ENCODE data around the gene IL17RD.
"Not testable (repeated sequence)": the region's sequence is repeated elsewhere in the genome, so short reads cannot be mapped to it uniquely, and the experiment has no call there.

Gene IL17RD

DNA sequence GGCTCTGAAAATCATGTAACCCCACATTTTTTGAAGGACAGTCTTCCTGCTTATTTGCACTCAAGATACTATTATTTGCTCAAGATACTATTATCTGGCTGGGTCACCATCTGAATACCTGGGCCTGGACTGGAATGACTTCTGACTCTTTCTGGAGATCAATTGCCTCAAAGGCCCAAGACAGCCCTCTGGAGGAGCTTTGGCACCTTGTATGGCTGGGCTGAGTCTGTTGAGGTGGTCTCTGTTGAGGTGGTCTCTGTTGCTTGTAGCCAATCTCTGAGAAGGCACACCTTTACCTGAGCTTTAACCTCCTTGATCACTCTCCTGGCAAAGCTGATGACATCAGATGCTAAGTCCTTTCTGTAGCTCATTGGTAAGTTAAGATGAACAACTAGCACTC, 71.7 kb downstream of the IL17RD start:
- no peak for DNase-seq (ENCODE audit: low read depth in 2 of 2)

- DNase-seq (ENCODE audit: low read depth in 2 of 2), result no peak
These were observed 73.5 kb downstream of the IL17RD start for GRCh38 chr3:57091521-57092273.

DNA sequence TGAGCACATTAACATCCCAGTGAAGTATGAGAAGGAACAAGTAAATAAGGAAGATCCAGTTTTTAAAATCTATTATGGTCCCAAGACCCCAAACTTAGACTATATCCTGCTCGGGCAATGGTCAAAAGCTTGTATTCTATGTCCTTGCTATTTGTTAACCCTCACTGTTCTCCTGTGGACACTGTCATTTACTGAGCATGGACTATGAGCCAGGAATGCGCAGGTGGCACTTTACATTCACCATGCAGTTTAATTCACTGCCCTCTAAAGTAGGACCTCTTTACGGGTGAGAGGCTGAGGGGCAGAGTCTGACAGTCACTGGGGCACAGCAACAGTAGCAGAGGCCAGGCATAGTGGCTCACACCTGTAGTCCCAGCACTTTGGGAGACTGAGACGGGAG, 76.1 kb downstream of the IL17RD start:
- no peak for DNase-seq (ENCODE audit: low read depth in 2 of 2)

DNA sequence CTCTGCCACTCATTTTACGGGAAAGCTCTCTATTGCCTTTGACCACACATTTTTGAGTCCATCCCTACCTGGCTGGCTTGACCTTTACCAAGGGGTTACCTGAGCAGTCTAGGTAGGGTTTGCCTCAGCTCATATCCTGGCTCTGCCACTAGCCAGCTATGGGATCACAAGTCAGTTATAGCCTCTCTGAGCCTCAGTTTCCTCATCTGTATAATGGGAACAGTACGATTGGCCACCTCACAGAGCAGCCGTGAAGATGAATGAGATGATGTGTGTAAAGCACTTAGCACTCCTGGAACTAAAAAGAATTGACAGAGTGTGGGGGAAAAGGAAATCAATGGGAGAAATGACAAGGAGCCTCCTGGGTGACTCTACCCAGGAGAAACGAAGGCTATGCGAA, 76.7 kb downstream of the IL17RD start:
- DNase-seq (ENCODE audit: low read depth in 2 of 2), result no peak

DNA sequence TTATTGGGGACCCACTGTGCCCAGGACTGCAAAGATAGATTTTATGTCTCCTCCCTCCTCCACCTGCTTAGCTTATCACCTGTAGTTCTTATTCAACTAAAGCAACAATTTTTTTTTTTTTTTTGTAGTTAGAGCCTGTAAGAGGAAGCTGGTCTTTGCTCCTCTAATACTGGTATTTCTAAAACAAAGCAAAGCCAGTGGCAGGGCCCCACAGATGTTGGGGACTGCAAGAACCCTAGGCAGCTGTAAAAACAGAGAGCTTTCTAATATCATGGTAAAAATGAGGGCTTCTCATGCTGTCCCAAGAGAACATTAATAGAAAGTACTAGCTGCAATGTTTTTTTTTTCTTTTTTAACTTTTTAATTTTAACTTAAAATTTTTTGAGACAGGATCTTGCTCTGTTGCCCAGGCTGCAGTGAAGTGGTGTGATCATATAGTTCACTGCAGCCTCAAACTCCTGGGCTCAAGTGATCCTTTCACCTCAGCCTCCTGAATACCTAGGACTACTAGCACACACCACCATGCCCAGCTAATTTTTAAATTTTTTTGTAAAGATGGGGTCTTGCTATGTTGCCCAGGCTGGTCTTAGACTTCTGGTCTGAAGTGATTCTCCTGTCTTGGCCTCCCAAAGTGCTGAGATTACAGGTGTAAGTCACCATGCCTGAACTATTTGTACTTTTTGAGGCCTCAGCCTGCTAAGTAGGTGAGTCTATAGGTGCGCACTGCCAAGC, 77.6 kb downstream of the IL17RD start:
- no peak for DNase-seq (ENCODE audit: low read depth in 2 of 2)

DNA sequence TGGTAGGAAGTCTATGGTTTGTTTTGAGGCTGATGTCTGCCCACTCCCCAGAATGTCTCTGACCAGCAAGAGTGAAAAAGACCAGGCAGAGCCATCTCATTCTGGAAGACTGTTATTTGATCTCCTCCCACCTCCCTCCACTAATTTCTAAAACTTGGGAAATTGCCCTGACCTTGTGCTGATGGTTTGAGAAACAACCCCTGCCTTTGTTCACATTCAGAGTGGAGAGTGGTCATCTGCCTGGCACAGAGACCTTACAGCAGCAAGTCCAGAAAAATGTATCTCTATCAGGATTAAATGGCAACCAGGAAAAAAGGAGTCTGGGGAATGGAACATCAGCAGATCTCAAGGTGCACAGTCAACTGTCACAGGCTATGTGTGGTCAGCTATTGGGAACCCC, 79.0 kb downstream of the IL17RD start:
- no peak for DNase-seq (ENCODE audit: low read depth in 2 of 2)

- DNase-seq (ENCODE audit: low read depth in 2 of 2), result no peak
These were observed 79.9 kb downstream of the IL17RD start for GRCh38 chr3:57085211-57085610.

GRCh38 chr3:57083266-57083995, 81.7 kb downstream of the IL17RD start:
- DNase-seq (ENCODE audit: low read depth in 2 of 2), result not testable (repeated sequence)

- no peak for DNase-seq (ENCODE audit: low read depth in 2 of 2)
These were observed 82.7 kb downstream of the IL17RD start for GRCh38 chr3:57082481-57082880.

- no peak for DNase-seq (ENCODE audit: low read depth in 2 of 2)
These were observed 84.0 kb downstream of the IL17RD start for GRCh38 chr3:57081173-57081572.

- no peak for DNase-seq (ENCODE audit: low read depth in 2 of 2)
These were observed 85.0 kb downstream of the IL17RD start for GRCh38 chr3:57080171-57080570.

- no peak for DNase-seq (ENCODE audit: low read depth in 2 of 2)
These were observed 85.7 kb downstream of the IL17RD start for GRCh38 chr3:57079474-57079831.

GRCh38 chr3:57078635-57079473, 86.3 kb downstream of the IL17RD start:
- no peak for DNase-seq (ENCODE audit: low read depth in 2 of 2)

GRCh38 chr3:57078344-57078634, 86.9 kb downstream of the IL17RD start:
- DNase-seq (ENCODE audit: low read depth in 2 of 2), result peak in 1 of 2 donors; percentile 8

DNA sequence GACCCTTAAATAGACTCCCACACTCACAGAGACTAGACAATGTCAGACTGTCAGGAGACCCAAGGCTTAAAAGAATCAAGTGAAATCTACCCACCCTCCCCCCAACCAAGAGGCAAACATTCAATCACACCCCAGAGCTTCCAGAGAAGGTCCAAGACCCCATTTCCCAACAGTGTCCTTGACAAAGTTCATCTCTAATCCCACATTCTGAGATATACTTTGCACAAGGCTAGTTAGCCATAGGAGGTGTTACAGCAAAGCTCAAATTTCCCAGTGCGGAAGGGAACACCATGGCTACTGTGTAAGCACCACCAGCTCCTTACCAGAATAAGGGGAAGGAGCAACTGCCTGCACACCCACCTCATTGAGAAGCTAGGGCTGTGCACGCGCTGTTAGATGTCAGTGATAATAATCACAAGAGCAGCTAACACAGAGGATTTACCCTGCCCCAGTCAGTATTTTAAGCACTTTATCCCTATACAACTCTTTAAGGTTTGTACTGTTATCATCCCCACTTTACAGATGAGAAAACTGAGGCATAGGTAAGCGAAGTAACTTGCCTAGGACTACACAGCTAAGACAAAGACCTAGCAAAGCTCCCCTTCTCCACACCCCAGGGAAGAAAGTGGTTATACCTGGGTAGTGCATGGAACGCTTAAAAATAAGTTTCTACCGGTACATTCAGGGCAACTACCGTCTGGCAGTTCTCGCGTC, 87.4 kb downstream of the IL17RD start:
- no peak for DNase-seq (ENCODE audit: low read depth in 2 of 2)

DNA sequence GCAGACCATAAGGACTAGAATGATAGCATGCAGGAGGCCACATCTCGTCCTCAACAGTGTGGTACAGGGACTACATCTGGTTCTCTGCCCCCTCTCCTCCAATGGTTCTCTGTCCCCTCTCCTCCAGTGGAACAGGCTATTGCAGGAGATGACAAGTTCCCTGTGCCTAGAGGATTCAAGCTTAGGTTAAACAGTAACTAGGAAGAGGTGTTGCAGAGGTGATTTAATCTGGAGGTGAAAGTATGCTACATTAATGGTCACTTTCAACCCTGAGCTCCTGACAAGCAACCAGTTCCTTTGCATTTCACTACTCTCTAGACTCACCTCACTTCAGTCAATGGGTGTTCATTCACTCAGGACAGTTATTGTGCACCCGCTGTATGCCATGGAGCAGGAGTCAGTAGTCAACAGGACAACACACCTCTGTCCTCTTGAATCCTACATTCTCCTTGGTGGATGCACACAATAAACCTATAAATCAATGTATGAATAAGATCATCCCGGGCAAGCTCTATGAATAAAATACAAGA, 88.7 kb downstream of the IL17RD start:
- DNase-seq (ENCODE audit: low read depth in 2 of 2), result no peak

DNA sequence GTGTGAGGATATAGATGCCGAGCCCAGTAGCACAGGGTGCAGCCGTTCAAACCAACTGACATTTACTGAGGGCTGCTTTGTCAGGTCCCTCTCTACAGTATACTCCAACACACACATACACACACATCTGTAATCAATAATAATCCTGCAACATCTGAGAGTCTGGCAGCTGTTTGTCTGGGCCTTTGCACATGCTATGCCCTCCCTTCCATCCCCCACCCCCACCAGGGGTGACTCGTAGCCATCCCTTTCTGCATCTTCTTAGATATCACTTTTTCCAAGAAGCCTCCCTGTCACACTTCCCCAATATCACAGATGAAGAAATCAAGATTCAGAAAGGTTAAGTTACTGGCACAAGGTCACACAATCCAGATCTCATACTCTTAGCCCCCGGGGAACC, 91.0 kb downstream of the IL17RD start:
- DNase-seq (ENCODE audit: low read depth in 2 of 2), result no peak

- DNase-seq (ENCODE audit: low read depth in 2 of 2), result no peak
These were observed 91.5 kb downstream of the IL17RD start for GRCh38 chr3:57073628-57074027.

DNA sequence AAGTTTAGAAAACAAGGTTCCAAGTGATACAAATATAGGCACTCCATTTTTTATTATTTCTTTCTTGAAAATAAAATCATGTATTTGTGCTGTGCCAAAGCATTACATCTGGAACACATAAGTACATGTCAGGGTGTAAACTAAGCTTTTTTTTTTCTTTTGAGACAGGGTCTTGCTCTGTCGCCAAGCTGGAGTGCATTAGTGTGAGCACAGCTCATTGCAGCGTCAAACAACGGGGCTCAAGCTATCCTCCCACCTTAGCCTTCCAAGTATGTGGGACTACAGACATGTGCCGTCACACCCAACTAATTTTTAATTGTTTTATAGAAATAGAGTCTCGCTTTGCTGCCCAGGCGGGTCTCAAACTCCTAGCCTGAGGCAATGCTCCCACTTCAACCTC, 95.7 kb downstream of the IL17RD start:
- no peak for DNase-seq (ENCODE audit: low read depth in 2 of 2)

- no peak for DNase-seq (ENCODE audit: low read depth in 2 of 2)
These were observed 96.6 kb downstream of the IL17RD start for GRCh38 chr3:57068437-57069089.

- no peak for DNase-seq (ENCODE audit: low read depth in 2 of 2)
These were observed 98.7 kb downstream of the IL17RD start for GRCh38 chr3:57066471-57066870.

Measured in activated CD4-positive, alpha-beta T cell treated with anti-CD3 and anti-CD28 coated beads for 24 hours (primary cell).